Measurements from ENCODE around the gene KRTAP10-11.

The KRTAP10-11 gene

GRCh38 chr21:44614961-44615391 lies 31.2 kb upstream of the KRTAP10-11 start:
- no peak for DNase-seq (ENCODE audit: low read depth)
- no peak overlapping the region for H3K4me3 ChIP-seq (ENCODE audit: low read depth, low read length)
- TF ChIP-seq CTCF (IDR thresholded peaks at IDR 0.05; ENCODE audit: low read depth, low read length) (no peak), MYC (IDR thresholded peaks at IDR 0.05; ENCODE audit: low read depth, low read length) (no peak), POLR2A (IDR thresholded peaks at IDR 0.05; ENCODE audit: extremely low read depth, insufficient read length) (no peak), MAX (IDR thresholded peaks at IDR 0.05; ENCODE audit: low read depth, low read length) (no peak)

GRCh38 chr21:44615466-44615865 lies 30.7 kb upstream of the KRTAP10-11 start:
- no peak overlapping the region for H3K4me3 ChIP-seq (ENCODE audit: low read depth, low read length)
- TF ChIP-seq CTCF (IDR thresholded peaks at IDR 0.05; ENCODE audit: low read depth, low read length) (no peak), POLR2A (IDR thresholded peaks at IDR 0.05; ENCODE audit: extremely low read depth, insufficient read length) (no peak), MAX (IDR thresholded peaks at IDR 0.05; ENCODE audit: low read depth, low read length) (no peak), MYC (IDR thresholded peaks at IDR 0.05; ENCODE audit: low read depth, low read length) (no peak)
- DNase-seq (ENCODE audit: low read depth), result no peak

- TF ChIP-seq CTCF (IDR thresholded peaks at IDR 0.05; ENCODE audit: low read depth, low read length) (no peak), MAX (IDR thresholded peaks at IDR 0.05; ENCODE audit: low read depth, low read length) (no peak), POLR2A (IDR thresholded peaks at IDR 0.05; ENCODE audit: extremely low read depth, insufficient read length) (no peak), MYC (IDR thresholded peaks at IDR 0.05; ENCODE audit: low read depth, low read length) (no peak)
- H3K4me3 ChIP-seq (ENCODE audit: low read depth, low read length), result no peak overlapping the region
- DNase-seq (ENCODE audit: low read depth), result no peak
Observed at GRCh38 chr21:44615911-44616590, 30.2 kb upstream of the KRTAP10-11 start.

- no peak for TF ChIP-seq POLR2A (IDR thresholded peaks at IDR 0.05; ENCODE audit: extremely low read depth, insufficient read length)
- TF ChIP-seq MYC (IDR thresholded peaks at IDR 0.05; ENCODE audit: low read depth, low read length), result no peak
- no peak for TF ChIP-seq MAX (IDR thresholded peaks at IDR 0.05; ENCODE audit: low read depth, low read length)
- TF ChIP-seq CTCF (IDR thresholded peaks at IDR 0.05; ENCODE audit: low read depth, low read length), result no peak
- no peak overlapping the region for H3K4me3 ChIP-seq (ENCODE audit: low read depth, low read length)
- DNase-seq (ENCODE audit: low read depth), result no peak
Observed at GRCh38 chr21:44616591-44616926, 29.7 kb upstream of the KRTAP10-11 start.

GRCh38 chr21:44617071-44617501 lies 29.1 kb upstream of the KRTAP10-11 start:
- no peak overlapping the region for H3K4me3 ChIP-seq (ENCODE audit: low read depth, low read length)
- no peak for DNase-seq (ENCODE audit: low read depth)
- TF ChIP-seq POLR2A (IDR thresholded peaks at IDR 0.05; ENCODE audit: extremely low read depth, insufficient read length) (no peak), MAX (IDR thresholded peaks at IDR 0.05; ENCODE audit: low read depth, low read length) (no peak), MYC (IDR thresholded peaks at IDR 0.05; ENCODE audit: low read depth, low read length) (no peak), CTCF (IDR thresholded peaks at IDR 0.05; ENCODE audit: low read depth, low read length) (no peak)
